T-helper 9 cell (primary cell): ENCODE data around the gene FCN3.

Experiments
- DNase-seq: peaks from one replicate; pipeline ENCODE4 v3.0.0-alpha.2; 2020

FCN3 gene

GRCh38 chr1:27336756-27337155 lies 37.9 kb downstream of the FCN3 start:
- no peak for DNase-seq

- no peak for DNase-seq
Measured at GRCh38 chr1:27335506-27336422, 38.9 kb downstream of the FCN3 start.

GRCh38 chr1:27333717-27334279 lies 40.8 kb downstream of the FCN3 start:
- DNase-seq: no peak

GRCh38 chr1:27332536-27333281 lies 41.9 kb downstream of the FCN3 start:
- peak; percentile 65 for DNase-seq

GRCh38 chr1:27331922-27332321 lies 42.7 kb downstream of the FCN3 start:
- DNase-seq: no peak

- DNase-seq: no peak
Measured at GRCh38 chr1:27331426-27331825, 43.2 kb downstream of the FCN3 start.

GRCh38 chr1:27330786-27331185 lies 43.8 kb downstream of the FCN3 start:
- no peak for DNase-seq

GRCh38 chr1:27327964-27328363 lies 46.7 kb downstream of the FCN3 start:
- no peak for DNase-seq

- no peak for DNase-seq
Measured at GRCh38 chr1:27325286-27325685, 49.3 kb downstream of the FCN3 start.

GRCh38 chr1:27322569-27323240 lies 51.9 kb downstream of the FCN3 start:
- no peak for DNase-seq

GRCh38 chr1:27321813-27322568 lies 52.6 kb downstream of the FCN3 start, which contains the start of gene TMEM222:
TSS of gene TMEM222 (plus strand) at chr1:27322163. CDS start at chr1:27322198, 35 bp downstream.
- peak; percentile 94 for DNase-seq
